HG03354 (cell line): ENCODE results near the gene KAZALD1.
"Not testable (repeated sequence)": the region's sequence is repeated elsewhere in the genome, so short reads cannot be mapped to it uniquely, and the experiment has no call there.

Source experiments
- ATAC-seq: cut with Tn5 transposase; IDR thresholded peaks from one replicate; pipeline ENCODE4 v1.9.1; 2021; ENCODE audit warnings: mild to moderate bottlenecking; ENCODE audit not compliant: unreplicated experiment, poor library complexity, severe bottlenecking

KAZALD1 gene

DNA sequence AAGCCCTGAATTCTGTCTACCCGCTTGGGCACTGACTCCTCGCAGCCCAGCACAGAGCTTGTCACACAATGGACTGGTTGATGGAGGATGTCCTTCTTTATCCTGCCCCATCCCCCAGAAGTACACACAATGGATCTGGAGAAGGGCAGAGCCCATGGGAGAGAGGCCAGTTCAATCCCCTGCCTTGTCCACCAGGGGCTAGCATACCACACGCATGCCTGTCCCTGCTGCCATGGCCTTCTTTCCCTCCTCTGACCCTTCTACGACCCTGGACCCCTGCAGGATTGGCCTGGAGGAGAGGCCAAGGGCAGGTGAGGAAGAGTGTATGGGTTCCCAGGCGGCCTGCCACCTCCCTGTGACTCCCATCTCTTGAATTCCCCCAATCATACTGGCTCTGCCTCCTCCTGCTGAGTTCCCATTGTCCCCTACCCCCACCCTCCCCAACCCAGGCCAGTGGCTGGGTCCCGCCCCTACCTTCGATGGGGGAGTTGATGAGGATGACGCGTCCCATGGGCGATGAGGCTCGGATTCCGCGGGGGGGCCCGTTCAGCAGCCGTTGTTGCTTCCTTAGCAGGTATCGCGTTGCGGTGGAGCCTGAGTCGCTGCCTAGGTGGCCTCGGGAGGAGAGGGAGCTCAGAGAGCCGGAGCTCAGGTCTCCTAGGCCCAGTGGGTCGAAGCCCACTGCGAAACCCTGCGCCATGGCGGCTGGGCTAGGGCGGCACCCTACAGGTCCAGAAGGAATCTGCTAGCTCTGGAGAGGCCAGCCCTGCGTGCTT lies 32.1 kb upstream of the KAZALD1 start:
- ATAC-seq, result no peak

GRCh38 chr10:101030496-101031127 lies 31.2 kb upstream of the KAZALD1 start:
- no peak for ATAC-seq

- peak; percentile 91 for ATAC-seq
Measured at GRCh38 chr10:101031128-101031795, 30.5 kb upstream of the KAZALD1 start, which contains the start of the genes PDZD7 and SFXN3. PDZD7 (minus strand) TSS chr10:101031129; CDS start chr10:101030219, 910 bp downstream. SFXN3 (plus strand) TSS chr10:101031234; CDS start chr10:101034695, 3,461 bp downstream.

DNA sequence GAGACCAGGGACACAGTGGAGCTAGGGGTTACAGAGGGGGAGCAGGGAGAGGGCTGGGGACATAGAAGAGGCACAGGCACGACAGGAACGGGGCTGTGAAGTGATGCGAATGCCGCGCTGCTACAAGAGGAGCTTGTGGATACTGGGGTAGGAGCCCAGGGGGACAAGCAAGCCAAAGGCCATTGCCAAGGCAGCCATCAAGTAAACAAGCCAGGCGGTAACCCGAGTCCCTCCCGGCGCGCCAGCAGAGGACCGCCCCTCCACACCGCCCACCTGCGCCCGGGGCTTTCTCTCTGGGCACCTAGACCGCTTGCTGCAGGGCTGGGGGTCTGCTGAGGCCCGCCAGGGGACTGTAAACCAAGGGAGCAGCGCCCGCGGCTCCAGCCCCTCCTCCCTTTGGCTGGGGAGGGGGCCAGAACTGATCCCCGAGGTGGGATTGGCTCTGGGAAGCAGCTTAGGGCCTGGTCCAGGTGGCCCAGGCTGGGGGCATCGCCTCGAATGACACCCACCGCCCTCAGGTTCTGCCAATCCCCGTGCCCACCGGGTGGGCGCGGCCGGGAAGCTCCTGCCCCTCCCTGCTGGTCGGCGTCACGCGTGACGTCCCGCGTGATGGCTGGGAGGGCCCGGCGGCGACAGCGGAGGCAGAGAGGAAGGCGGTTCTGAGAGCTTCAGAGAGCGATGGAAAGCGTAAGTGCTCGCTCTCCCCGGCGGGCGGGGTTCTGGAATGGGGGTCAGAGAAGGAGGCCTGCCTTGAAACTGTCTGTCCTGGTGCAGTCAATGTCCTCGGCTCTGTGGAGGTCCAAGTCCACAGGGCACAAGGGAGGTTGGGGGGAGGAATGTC lies 29.8 kb upstream of the KAZALD1 start:
- peak; percentile 41 for ATAC-seq

DNA sequence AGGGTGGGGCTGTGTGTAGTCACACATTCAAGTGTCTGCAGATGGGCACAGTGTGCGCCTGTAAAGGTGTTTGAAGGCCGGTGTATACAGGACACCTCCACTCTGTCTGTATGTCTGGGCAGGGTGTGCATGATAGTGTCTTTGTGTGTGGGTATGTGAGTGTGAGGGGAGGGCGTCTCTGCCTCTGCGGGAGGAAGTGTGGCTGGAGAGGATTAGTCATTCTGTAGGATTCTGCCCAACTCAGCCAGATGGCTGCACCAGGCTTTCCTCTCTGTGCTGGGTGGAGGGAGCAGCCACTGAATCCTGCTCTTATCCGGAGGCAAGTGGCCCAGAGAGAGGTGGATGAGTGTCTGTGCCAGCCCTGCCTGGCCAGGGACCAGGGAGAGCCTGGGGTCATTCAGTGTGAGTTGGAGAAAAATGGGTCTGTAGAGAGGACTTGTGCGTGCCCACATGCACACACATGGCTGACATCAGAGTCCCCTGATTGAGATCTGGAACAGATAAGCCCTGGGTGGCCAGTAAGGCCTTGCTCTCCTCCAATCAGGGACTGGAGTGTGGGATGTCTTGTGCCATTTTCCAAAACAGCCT lies 29.1 kb upstream of the KAZALD1 start:
- peak; percentile 17 for ATAC-seq

- no peak for ATAC-seq
Measured at GRCh38 chr10:101033276-101033675, 28.5 kb upstream of the KAZALD1 start.

DNA sequence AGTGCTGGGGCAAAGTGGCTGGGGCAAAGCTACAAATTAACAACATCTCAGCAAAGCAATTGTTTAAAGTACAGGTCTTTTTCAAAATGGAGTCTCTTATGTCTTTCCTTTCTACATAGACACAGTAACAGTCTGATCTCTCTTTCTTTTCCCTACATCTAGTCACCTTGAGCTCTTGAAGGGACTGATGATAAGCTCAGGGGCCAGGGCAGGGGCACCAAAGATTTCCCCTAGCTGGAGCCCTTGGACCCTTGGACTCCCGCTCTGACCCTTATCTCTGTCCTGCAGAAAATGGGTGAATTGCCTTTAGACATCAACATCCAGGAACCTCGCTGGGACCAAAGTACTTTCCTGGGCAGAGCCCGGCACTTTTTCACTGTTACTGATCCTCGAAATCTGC lies 27.4 kb upstream of the KAZALD1 start:
- not testable (repeated sequence) for ATAC-seq

GRCh38 chr10:101035314-101035713 lies 26.5 kb upstream of the KAZALD1 start:
- no peak for ATAC-seq

DNA sequence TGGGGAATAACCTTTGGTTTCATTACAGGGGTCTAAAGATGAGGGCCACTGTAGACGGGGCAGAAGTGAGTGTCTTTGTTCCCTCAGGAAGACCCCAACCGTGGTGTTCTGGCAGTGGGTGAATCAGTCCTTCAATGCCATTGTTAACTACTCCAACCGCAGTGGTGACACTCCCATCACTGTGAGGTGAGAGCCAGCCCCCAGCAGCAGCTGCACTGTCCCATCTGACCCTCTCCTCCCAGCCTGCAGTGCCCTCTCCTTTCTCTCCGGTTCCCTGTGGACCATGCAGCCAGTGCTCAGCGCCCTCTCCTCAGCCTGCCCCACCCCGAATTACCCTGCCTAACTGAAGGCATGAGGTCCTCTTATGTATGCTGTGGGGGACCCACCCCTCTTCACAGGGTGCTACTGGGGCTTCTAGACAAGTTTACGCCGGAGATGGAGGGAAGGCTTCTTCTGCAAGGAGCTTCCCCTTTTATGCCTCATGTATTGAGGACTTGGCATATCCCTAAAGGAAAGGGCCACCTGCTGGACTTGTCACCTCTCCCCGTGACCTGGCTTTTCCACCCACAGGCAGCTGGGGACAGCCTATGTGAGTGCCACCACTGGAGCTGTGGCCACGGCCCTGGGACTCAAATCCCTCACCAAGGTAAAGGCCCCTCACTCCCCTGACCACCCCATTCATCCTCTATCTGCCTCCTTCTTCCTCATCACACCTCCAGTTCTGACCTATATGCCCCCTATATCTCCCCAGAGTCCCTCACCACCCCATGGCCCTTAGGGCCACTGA lies 25.7 kb upstream of the KAZALD1 start:
- ATAC-seq, result no peak

DNA sequence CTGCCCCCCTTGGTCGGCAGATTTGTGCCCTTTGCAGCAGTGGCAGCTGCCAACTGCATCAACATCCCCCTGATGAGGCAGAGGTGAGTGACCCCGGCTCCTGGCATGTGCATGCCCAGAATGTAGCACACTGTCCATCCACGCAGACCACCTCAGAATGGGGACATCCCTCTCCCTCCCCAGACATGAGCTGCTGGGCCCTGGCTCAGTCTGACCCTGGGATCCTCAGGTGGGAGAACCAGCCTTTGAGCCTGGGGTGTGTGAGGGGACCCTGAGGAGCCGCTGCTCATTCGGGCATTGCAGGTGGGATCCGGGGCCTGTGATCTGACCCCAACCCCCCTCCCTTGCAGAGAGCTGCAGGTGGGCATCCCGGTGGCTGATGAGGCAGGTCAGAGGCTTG lies 25.1 kb upstream of the KAZALD1 start:
- ATAC-seq, result no peak

GRCh38 chr10:101038484-101038883 lies 23.3 kb upstream of the KAZALD1 start:
- ATAC-seq, result no peak

- no peak for ATAC-seq
Measured at GRCh38 chr10:101040061-101040460, 21.7 kb upstream of the KAZALD1 start.

DNA sequence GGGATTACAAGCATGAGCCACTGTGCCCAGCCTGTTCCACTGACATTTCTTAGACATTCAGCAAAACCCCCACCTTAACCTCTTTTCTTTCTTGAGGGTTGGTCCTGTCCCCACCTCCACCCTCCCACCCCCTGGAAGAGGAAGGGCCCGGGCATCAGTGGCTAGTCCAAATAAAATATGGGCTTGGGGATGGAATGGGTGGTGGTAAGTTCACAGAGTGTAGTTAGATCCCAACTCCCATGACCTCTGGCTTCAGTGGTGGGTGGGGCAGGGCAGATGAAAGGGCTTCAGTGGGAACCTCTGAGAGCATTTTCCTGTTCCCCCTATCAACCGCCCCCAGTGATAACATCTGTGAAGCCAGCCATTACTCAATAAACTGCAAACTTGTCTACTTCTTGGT lies 20.9 kb upstream of the KAZALD1 start:
- no peak for ATAC-seq

DNA sequence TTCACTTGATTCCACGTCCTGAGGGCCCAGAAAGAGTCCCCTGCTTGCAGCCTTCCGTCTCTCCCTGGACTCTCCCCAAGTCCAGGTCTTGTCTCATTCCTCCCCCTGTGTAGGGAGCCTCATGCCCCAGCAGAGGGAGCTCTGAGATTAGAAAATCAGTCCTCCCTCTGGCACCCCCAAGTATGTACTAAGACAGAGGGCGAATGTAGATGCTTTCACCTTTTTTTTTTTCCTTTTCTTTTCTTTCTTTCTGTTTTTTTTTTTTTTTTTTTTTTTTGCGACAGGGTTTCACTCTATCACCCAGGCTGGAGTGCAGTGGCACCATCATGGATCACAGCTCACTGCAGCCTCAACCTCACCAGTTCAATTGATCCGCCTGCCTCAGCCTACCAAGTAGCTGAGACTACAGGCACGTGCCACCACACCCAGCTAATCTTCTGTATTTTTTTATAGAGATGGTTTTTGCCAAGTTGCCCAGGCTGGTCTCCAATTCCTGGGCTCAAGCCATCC lies 20.5 kb upstream of the KAZALD1 start:
- ATAC-seq, result peak; percentile 69

GRCh38 chr10:101042118-101042517 lies 19.7 kb upstream of the KAZALD1 start:
- no peak for ATAC-seq

GRCh38 chr10:101042667-101043362 lies 19.0 kb upstream of the KAZALD1 start:
- ATAC-seq, result peak; percentile 96

DNA sequence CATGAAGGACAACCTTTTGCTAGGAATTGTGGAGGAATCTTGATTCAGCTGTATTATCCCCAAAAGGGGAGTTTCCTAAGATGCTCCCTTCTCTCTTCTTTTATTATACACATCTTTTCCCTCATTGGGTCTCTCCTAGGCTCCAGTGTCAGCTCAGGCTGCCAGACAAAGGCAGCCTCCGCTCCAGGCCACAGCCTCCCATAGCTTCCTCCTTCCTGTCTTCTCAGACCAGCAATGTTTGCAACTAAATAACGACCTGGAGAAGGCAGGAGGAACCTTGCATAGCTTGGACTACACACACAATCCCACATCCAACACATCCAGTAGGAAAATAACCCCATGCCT lies 18.5 kb upstream of the KAZALD1 start:
- ATAC-seq, result no peak

DNA sequence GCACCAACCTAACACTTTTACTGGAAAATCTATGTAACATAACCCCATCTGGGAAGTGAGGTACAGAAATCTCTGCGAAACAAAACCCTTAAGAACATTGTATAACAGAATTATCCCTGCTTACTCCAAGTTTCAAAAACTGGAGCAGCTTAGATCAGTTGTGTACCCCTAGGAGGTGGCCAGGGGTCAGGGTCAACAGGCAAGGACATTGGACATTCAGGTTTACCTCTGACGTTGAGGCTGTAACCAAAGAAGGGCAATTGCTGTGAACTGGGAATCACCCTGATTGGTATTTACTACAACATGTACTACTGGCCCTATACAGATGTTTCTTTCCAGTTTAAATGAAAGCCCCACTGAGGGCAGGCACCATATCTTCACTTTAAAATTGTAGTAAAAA lies 17.7 kb upstream of the KAZALD1 start:
- no peak for ATAC-seq
